Measurements from ENCODE around the gene TMEM115. TPM values are rescaled to one million over a fixed set of nuclear protein-coding genes. Genes with fewer than 3 reads are reported as not detected.
A peak's percentile ranks its signal among the peaks of the same experiment; 100 is the strongest.

TMEM115 gene
- total RNA-seq, 1 donor from 2014 or later = 82.5 TPM

GRCh38 chr3:50325497-50326181 lies 33.7 kb downstream of the TMEM115 start:
- Histone ChIP-seq H3K4me3 (ENCODE audit: low read depth, low read length) (no peak overlapping the region), H3K27me3 (ENCODE audit: control insufficient read depth, insufficient read depth, low read length) (no peaks in the 10 kb centered on the region), H3K36me3 (ENCODE audit: control insufficient read depth, insufficient read depth, low read length) (peaks cover 1% of the 10 kb centered on the region)
- TF ChIP-seq, protein P1, sequence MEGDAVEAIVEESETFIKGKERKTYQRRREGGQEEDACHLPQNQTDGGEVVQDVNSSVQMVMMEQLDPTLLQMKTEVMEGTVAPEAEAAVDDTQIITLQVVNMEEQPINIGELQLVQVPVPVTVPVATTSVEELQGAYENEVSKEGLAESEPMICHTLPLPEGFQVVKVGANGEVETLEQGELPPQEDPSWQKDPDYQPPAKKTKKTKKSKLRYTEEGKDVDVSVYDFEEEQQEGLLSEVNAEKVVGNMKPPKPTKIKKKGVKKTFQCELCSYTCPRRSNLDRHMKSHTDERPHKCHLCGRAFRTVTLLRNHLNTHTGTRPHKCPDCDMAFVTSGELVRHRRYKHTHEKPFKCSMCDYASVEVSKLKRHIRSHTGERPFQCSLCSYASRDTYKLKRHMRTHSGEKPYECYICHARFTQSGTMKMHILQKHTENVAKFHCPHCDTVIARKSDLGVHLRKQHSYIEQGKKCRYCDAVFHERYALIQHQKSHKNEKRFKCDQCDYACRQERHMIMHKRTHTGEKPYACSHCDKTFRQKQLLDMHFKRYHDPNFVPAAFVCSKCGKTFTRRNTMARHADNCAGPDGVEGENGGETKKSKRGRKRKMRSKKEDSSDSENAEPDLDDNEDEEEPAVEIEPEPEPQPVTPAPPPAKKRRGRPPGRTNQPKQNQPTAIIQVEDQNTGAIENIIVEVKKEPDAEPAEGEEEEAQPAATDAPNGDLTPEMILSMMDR (IDR thresholded peaks at IDR 0.05; ENCODE audit: insufficient read depth, low read length, poor library complexity, severe bottlenecking) = no peak
- no peak for DNase-seq (ENCODE audit: low read depth)

- TF ChIP-seq, protein P1 (IDR thresholded peaks at IDR 0.05; ENCODE audit: insufficient read depth, low read length, poor library complexity, severe bottlenecking) = no peak
- no peak for DNase-seq (ENCODE audit: low read depth)
- peaks cover 1% of the 10 kb centered on the region for H3K36me3 ChIP-seq (ENCODE audit: control insufficient read depth, insufficient read depth, low read length)
- no peak overlapping the region for H3K4me3 ChIP-seq (ENCODE audit: low read depth, low read length)
- H3K27me3 ChIP-seq (ENCODE audit: control insufficient read depth, insufficient read depth, low read length) = no peaks in the 10 kb centered on the region
Measured at GRCh38 chr3:50325113-50325480, 34.2 kb downstream of the TMEM115 start.

DNA sequence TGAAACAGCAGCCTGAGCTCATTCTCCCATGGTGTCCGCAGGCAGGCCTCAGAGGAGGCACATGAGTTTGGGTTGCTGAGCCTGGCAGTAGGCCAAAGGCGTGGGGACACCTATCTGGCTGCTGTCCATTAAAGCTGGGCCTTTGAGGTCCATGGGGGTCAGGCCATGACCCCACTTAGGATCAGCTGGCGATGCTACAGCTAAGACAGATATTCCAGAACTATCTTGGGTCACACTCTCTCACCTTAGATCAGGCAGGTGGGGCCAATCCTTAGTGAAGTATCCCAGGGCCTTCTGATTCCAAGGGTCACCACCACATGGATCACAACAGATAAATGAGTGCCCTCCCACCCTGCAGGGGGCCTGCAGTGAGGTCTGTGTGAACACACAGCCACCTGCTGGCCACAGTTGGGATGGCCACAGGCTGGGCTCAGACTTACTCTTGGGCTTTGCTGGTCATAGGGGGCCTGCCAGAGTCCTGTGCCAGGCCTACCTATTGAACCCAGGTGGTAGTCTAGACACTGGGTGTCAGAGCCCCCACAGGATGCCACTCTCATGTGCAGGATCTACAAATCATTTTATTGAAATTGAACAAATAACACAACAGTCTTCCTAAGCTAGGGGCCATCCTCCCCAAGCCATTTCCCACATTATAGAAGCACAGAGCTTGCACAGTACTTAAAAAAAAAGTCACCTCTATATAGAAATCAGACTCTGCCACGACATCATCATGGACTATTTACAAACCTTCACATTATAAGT lies 34.8 kb downstream of the TMEM115 start:
- H3K36me3 ChIP-seq (ENCODE audit: control insufficient read depth, insufficient read depth, low read length) = no peaks in the 10 kb centered on the region
- DNase-seq (ENCODE audit: low read depth) = no peak
- TF ChIP-seq, protein P1 (IDR thresholded peaks at IDR 0.05; ENCODE audit: insufficient read depth, low read length, poor library complexity, severe bottlenecking) = peak; percentile 91

GRCh38 chr3:50323614-50324199 lies 35.6 kb downstream of the TMEM115 start:
- H3K4me3 ChIP-seq (ENCODE audit: low read depth, low read length) = no peak overlapping the region
- no peaks in the 10 kb centered on the region for H3K27me3 ChIP-seq (ENCODE audit: control insufficient read depth, insufficient read depth, low read length)
- no peak for DNase-seq (ENCODE audit: low read depth)
- no peaks in the 10 kb centered on the region for H3K36me3 ChIP-seq (ENCODE audit: control insufficient read depth, insufficient read depth, low read length)
- TF ChIP-seq, protein P1 (IDR thresholded peaks at IDR 0.05; ENCODE audit: insufficient read depth, low read length, poor library complexity, severe bottlenecking) = no peak

More for the DNA sequence above, 34.8 kb downstream of the TMEM115 start:
- Histone ChIP-seq H3K27me3 (ENCODE audit: control insufficient read depth, insufficient read depth, low read length) (no peaks in the 10 kb centered on the region), H3K4me3 (ENCODE audit: low read depth, low read length) (no peak overlapping the region)

DNA sequence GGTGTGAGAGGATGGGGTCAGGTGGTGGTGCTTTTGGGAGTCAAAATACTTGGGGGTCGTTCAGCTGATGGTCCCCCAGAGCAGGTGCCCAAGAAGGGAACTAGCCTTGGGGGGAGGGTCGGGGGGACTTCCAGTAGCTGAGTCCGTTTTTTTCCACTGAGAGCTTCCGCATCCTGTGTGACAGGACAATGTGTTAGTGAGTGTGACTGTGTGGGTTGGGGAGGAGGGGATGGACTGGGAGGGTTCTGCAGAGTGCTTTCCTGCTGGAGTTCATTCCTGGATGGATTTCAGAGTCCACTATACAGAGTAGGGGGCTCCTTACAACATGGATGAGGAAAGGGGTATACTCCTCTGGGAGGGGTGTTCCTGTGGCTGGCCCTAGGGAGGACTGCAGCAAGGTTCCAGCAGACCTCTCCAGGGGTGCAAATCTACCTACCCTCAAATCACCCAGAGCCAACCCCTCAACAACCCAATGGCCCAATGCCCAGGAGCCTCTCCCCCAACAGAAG lies 36.2 kb downstream of the TMEM115 start:
- Histone ChIP-seq H3K27me3 (ENCODE audit: control insufficient read depth, insufficient read depth, low read length) (no peaks in the 10 kb centered on the region), H3K36me3 (ENCODE audit: control insufficient read depth, insufficient read depth, low read length) (no peaks in the 10 kb centered on the region), H3K4me3 (ENCODE audit: low read depth, low read length) (no peak overlapping the region)
- DNase-seq (ENCODE audit: low read depth) = no peak
- TF ChIP-seq, protein P1 (IDR thresholded peaks at IDR 0.05; ENCODE audit: insufficient read depth, low read length, poor library complexity, severe bottlenecking) = no peak

Measured in kidney epithelial cell (primary cell).